HG02938 (cell line): ENCODE results near the gene CLEC14A.

Experiments
- ATAC-seq: cut with Tn5 transposase; IDR thresholded peaks from one replicate; pipeline ENCODE4 v1.9.1; 2021; ENCODE audit warnings: mild to moderate bottlenecking, moderate library complexity; ENCODE audit not compliant: unreplicated experiment

Gene CLEC14A

GRCh38 chr14:38250331-38250730 lies 5.6 kb downstream of the CLEC14A start:
- no peak for ATAC-seq

DNA sequence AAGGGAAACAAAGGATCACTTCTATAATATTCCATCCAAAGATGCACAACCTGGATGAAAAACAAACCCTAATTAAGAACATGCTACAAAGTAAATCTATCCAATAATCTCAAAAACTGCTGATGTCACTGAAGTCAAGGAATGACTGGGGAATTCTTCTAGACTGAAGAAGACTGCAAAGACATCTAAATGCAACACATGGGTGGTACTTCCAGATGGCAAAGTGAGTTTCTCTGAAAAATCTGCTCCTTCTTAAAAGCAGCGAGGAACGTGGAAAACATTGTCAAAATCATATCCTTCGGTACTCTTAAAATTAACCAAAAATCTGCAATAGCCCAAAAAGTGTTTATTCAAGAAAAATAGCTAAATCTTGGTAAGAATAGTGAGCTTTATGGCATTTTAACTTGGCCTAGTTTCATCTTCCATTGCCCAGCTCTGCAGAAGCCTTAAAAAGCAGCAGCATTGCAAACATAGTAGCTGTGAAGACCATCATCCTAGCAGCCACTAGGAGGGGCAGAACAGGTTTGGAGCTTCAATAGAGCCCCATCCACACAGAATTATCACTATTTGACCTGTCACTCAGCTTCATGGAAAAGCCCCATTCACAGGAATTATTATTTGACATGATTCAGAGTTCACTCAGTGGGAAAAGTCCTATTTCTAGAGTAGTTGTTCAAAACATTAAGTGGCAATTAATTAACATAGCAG lies 7.4 kb downstream of the CLEC14A start:
- no peak for ATAC-seq

DNA sequence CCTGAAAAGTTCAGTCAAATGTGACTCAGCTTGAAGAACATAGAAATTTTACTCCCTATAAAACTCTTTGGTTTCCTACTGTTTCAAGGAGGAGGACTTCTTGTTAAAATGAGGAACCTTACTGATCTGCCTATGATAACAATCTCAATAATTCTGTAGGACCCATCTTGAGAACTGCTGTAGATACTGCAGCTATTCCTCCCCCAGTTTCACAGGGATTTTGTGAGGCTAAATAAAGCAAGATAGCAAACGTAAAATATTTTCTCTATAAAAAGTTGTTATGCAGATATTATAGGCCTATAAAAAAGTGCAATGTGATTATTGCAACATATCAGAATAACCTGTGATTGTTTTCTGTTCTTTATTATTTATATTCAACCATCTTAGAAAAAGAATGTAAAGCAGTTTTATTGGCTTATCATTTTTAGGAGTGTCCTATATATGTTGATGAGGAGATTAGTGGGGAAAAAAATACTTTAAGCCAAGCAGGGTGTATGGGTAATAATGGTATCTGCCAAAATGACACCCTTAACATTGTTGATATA lies 12.1 kb downstream of the CLEC14A start:
- ATAC-seq: no peak

GRCh38 chr14:38238878-38239277 lies 17.0 kb downstream of the CLEC14A start:
- ATAC-seq: no peak

GRCh38 chr14:38238332-38238731 lies 17.6 kb downstream of the CLEC14A start:
- no peak for ATAC-seq

DNA sequence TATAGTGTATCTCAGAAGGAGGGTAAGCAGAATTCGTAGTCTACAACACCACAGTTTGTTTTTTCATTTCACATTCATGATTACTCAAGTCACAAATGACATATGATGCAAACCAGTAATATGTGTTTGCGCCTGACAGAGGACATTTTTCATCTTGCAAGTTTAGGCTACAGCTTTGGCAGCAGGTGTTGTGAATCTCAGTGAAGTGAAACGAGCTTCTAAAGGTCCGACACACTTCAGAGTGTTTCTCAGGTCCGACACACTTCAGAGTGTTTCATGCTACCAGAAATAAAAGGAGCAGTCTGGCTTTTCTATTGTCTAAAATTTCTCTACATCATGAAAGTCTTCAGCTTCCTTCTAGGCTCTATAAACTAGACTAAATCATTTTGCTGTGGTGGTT lies 22.7 kb downstream of the CLEC14A start:
- no peak for ATAC-seq

DNA sequence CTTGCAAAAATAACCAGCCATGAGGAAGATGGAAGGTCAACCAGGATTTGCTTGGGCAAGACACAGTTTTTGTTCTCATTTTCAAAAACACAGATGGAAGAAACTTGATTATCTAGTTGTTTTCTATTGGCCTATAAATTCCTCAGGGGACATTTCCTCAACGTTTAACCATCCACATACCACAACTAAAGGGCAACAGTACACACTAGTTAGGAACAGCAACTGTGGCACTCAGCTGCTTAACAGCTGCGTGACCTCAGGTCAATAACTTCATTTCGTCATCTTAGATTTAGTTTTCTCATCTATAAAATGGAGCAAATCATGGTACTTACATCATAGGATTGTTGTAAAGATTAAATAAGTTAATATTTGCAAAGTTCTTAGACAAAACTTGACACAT lies 29.5 kb downstream of the CLEC14A start:
- ATAC-seq: no peak

- ATAC-seq: no peak
Observed at GRCh38 chr14:38225946-38226345, 29.9 kb downstream of the CLEC14A start.

DNA sequence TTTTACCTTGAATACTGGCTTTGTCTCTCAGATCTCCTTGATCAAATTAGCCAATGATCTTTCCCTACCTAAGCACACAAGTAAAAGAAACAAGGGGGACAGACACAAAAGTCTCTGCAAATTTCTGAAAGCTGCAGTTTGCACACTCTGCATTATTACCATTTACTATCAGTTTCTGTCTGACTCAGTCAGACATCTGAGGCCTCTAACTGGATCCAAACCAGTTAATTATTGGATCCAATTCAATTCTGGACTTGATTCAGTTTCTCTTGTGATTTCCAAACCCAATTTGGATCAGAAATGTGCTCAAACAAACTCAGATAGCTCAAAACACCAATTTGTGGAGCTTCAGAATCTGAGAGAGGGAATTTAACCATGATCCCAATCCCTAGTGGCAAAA lies 31.6 kb downstream of the CLEC14A start:
- no peak for ATAC-seq

- no peak for ATAC-seq
Observed at GRCh38 chr14:38221077-38221476, 34.8 kb downstream of the CLEC14A start.

- no peak for ATAC-seq
Observed at GRCh38 chr14:38217553-38217952, 38.3 kb downstream of the CLEC14A start.

DNA sequence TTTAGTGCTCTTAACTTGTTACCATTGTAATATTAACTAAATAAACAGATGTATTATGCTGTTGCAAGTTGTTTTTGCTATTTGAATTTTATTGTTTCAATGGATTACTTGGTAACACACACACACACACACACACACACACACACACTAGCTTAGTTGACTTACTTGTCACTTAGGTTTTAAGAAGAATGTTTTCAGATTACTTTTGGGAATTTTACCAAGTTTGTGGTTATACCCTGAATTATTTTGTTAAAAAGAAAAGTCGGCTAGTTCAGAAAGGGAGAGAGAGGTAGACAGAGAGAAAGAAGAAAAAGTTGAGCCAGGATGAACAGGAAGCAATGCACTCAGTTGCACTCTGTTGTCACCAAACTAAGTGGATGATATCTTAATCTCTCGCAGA lies 42.9 kb downstream of the CLEC14A start:
- no peak for ATAC-seq

GRCh38 chr14:38212111-38212510 lies 43.8 kb downstream of the CLEC14A start:
- ATAC-seq: no peak

DNA sequence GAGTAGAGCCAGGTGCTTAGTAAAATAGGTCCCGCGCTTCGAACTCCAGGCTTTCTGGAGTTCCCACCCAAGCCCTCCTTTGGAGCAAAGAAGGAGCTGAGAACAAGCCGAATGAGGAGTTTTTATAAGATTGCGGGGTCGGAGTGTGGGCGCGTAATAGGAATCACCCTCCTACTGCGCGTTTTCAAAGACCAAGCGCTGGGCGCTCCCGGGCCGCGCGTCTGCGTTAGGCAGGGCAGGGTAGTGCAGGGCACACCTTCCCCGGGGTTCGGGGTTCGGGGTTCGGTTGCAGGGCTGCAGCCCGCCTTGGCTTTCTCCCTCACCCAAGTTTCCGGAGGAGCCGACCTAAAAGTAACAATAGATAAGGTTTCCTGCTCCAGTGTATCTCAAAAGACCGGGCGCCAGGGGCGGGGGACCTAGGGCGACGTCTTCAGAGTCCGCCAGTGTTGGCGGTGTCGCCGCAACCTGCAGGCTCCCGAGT lies 44.6 kb downstream of the CLEC14A start:
- no peak for ATAC-seq

DNA sequence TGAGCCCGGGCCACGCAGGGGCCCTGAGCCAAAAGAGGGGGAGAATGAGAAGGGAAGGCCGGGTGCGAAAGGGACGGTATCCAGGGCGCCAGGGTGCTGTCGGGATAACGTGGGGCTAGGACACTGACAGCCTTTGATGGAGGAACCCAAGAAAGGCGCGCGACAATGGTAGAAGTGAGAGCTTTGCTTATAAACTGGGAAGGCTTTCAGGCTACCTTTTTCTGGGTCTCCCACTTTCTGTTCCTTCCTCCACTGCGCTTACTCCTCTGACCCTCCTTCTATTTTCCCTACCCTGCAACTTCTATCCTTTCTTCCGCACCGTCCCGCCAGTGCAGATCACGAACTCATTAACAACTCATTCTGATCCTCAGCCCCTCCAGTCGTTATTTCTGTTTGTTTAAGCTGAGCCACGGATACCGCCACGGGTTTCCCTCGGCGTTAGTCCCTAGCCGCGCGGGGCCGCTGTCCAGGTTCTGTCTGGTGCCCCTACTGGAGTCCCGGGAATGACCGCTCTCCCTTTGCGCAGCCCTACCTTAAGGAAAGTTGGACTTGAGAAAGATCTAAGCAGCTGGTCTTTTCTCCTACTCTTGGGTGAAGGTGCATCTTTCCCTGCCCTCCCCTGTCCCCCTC lies 45.2 kb downstream of the CLEC14A start:
- no peak for ATAC-seq

- no peak for ATAC-seq
Observed at GRCh38 chr14:38209572-38210557, 46.0 kb downstream of the CLEC14A start.

DNA sequence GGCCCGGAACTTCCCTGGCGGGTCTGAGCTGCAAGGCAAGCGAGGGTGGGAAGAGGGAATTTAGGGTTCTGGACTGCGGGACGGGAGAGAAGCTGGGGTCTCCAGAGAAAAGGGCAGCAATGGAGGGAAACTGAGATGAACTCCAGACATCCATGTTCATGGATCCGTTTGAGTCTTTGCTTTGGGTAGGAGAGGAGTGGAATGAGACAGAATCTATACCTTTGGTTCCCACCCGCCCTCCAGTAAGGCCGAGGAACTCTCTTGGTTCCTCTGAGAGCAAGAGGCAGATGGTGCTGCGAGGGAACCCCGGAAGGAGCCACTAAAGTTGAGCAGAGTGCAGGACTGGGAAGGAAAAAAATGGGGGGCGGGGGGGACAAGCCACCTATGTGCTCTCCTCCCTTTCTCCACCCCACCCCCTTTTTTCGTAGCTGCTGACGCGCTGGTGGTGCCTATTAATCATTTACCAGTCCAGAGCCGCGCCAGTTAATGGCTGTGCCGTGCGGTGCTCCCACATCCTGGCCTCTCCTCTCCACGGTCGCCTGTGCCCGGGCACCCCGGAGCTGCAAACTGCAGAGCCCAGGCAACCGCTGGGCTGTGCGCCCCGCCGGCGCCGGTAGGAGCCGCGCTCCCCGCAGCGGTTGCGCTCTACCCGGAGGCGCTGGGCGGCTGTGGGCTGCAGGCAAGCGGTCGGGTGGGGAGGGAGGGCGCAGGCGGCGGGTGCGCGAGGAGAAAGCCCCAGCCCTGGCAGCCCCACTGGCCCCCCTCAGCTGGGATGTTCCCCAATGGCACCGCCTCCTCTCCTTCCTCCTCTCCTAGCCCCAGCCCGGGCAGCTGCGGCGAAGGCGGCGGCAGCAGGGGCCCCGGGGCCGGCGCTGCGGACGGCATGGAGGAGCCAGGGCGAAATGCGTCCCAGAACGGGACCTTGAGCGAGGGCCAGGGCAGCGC lies 47.0 kb downstream of the CLEC14A start:
- no peak for ATAC-seq

DNA sequence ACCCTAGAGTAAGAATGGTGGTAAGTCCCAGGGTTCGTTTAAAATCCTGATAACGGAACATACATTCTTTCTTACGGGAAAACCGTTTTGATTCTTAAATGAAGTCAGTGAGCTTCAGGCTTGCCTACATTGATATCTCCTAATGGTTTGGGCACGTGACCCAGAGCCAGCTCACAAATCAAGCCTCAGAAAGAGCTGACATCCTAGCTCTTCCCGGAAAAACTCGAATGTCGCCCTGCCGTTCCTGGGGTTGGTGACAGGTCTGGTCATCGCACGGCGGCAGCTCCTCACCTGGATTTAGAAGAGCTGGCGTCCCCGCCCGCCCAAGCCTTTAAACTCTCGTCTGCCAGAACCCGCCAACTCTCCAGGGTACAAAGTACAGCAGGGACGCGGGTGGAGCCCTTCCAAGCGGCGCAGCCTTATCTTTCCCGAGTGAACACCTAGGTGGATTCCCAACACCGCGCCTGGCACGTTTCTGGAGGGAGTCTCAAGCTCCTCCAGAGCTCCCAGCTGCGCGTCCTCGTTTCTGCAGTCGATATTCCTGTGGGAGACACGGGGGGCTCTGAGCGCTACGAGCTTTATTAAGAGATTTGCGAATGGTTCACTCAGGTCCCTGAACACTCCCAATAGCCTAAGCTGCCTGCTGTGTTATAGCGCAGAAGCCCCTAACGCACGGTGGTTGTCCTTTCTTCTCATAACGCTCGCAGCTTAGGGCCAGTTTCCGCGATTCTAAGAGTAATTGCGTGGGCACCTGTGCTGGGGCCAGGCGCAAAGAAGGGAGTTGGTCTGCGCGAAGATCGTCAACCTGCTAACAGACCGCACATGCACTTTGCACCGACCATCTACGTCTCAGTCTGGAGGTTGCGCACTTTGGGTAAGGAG lies 47.9 kb downstream of the CLEC14A start, which contains the start of gene SSTR1:
Gene SSTR1, plus strand, starts transcription at position 169 of the 882 bp plus-strand sequence. CDS start 1,486 bp downstream, outside the sequence.
- no peak for ATAC-seq

DNA sequence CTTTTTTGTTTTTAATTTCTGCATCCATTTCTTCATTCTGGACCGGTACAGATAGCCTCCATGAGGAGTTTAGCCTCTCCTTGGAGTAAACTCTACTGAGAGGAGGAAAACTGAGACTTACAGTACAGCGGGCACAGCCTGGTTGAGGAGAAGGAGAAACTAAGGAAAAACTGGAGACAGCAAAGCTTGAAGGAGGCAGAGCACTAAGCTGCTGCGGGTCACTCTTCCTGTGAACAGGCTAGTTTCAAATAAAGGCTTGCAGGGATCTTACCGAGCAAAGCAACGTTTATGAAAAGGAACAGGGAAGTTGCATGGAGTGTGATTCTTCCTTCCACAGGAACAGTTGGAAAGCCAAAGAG lies 48.5 kb downstream of the CLEC14A start:
- no peak for ATAC-seq
